GM12801 (cell line): ENCODE measurements around the gene HAUS7.

Experiments
- CTCF ChIP-seq: IDR thresholded peaks from one replicate; pipeline ENCODE4 v1.5.1; 2011; ENCODE audit warnings: control low read depth; ENCODE audit not compliant: insufficient read length; ENCODE audit errors: extremely low read depth

The HAUS7 gene

GRCh38 chrX:153513265-153513664 is 42.9 kb upstream of the HAUS7 start:
- TF ChIP-seq CTCF, result no peak

GRCh38 chrX:153512501-153512893 is 42.1 kb upstream of the HAUS7 start:
- no peak for TF ChIP-seq CTCF

GRCh38 chrX:153511784-153512500 is 41.6 kb upstream of the HAUS7 start:
- no peak for TF ChIP-seq CTCF

- no peak for TF ChIP-seq CTCF
These were observed 40.0 kb upstream of the HAUS7 start for GRCh38 chrX:153510383-153510782.

GRCh38 chrX:153509592-153509991 is 39.2 kb upstream of the HAUS7 start:
- no peak for TF ChIP-seq CTCF

- no peak for TF ChIP-seq CTCF
These were observed 37.3 kb upstream of the HAUS7 start for GRCh38 chrX:153507484-153508178.

- no peak for TF ChIP-seq CTCF
These were observed 35.0 kb upstream of the HAUS7 start for GRCh38 chrX:153505361-153505760.
